GM19455 (cell line): ENCODE measurements around the gene SLC7A11.
"Not testable (repeated sequence)": the region's sequence is repeated elsewhere in the genome, so short reads cannot be mapped to it uniquely, and the experiment has no call there.

Source experiments
- ATAC-seq: cut with Tn5 transposase; IDR thresholded peaks from one replicate; pipeline ENCODE4 v1.9.1; 2021; ENCODE audit not compliant: unreplicated experiment

SLC7A11 gene

GRCh38 chr4:138243369-138243768 is 1.2 kb upstream of the SLC7A11 start:
- no peak for ATAC-seq

GRCh38 chr4:138242834-138243156 is 646 bp upstream of the SLC7A11 start:
- no peak for ATAC-seq

- ATAC-seq, result peak; percentile 4
Observed at GRCh38 chr4:138241281-138242075, 671 bp downstream of the SLC7A11 start.

- ATAC-seq, result no peak
Observed at GRCh38 chr4:138239491-138239890, 2.7 kb downstream of the SLC7A11 start.

DNA sequence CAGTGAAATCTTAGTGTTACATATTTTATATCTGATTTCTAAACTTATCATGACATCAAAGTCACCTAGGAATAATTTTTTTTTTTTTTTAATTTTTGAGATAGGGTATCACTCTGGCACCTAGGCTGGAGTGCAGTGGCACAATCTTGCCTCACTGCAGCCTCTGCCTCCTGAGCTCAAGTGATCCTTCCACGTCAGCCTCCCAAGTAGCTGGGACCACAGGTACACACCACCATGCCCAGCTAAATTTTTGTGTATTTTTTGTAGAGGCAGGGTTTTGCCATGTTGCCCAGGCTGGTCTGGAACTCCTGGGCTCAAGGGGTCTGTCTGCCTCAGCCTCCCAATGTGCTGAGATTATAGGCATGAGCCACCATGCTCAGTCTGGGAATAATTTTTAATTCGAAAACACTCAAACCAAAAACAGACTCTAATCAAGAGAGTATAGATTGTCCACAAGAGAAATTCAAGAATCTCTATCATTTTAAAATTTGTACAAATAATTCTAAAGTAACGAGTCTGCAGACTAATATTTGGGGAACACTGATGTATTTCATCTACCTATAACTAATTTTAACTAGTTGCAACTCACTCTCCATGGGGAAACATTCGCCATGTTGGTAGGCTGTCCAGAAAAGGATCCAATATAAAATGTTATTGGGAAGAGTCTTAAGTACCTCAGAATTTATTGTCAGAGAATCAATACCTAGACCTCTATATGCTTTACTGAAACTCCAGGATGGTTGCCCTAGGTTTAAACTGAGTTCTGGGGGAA is 3.4 kb downstream of the SLC7A11 start:
- no peak for ATAC-seq

DNA sequence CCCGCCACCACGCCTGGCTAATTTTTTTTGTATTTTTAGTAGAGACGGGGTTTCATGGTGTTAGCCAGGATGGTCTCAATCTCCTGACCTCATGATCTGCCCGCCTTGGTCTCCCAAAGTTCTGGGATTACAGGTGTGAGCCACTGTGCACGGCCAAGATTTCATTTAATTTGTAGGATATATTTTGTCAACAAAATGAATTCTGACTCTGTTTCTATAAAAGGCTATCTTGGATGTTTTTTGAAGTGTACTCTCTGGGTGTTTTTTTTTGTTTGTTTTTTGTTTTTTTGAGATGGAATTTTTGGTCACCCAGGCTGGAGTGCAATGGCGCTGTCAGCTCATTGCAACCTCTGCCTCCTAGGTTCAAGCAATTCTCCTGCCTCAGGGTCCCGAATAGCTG is 5.0 kb downstream of the SLC7A11 start:
- ATAC-seq, result not testable (repeated sequence)

DNA sequence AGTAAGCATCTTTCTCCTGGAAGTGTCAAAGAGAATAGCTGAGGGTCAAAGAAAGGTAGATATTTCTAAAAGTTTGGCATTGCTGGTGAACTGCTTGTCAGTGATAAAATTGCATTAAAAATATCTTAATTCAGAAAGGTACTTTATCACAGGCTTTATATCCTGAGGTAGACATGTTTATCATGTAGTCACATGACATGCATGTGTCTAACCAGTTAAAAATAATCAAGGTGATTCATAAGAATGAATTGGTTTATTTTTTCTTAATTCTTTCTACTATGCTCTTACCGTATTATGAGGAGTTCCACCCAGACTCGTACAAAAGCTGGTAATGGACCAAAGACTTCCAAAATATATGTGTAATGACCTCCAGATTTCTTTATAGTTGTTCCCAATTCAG is 6.1 kb downstream of the SLC7A11 start:
- ATAC-seq, result no peak

DNA sequence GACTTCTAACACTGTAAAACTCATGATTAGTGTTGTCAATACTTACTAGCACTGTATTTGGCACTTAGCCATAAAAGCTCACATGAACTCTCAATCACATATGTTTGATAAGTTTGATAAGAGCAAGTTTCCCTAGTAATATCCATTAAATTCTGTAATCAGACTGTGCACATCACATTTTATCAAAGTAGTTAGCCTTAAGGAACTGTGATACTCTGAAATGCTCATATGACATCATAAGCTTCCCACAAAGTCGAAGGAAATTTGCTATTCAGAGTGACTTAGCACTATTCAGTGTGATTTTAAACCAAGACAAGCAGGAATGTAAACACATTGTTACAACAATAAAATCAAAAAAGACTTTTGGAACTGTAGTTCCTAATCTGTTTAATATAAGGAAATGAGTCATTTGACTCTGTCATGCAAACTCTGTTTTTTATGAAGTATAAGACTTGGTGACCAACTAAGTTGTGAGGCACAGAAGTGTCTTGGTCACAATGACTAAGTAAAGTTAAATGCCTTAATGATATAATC is 6.7 kb downstream of the SLC7A11 start:
- peak; percentile 42 for ATAC-seq

- no peak for ATAC-seq
Observed at GRCh38 chr4:138234248-138234647, 7.9 kb downstream of the SLC7A11 start.

- no peak for ATAC-seq
Observed at GRCh38 chr4:138233313-138234034, 8.7 kb downstream of the SLC7A11 start.

GRCh38 chr4:138232364-138232763 is 9.8 kb downstream of the SLC7A11 start:
- ATAC-seq, result no peak

- ATAC-seq, result no peak
Observed at GRCh38 chr4:138230048-138230447, 12.1 kb downstream of the SLC7A11 start.

DNA sequence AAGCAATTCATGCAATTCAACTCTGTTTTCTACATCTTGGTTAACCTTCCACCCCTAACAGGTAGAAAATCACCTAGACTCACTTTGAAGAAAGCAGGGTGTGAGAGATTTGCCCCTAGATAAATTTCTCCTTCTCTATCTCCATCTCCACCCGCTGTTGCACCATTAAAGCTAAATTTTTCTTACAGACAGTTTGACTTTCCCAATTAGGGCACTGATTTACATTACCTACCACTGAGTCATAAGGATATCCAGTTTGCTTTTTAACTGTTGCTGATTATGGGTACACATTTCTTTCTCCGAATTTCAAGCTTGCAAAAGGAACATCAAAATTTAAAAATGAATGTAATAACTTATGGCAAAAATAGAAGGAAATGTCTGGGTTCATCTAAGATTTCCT is 13.0 kb downstream of the SLC7A11 start:
- ATAC-seq, result no peak

DNA sequence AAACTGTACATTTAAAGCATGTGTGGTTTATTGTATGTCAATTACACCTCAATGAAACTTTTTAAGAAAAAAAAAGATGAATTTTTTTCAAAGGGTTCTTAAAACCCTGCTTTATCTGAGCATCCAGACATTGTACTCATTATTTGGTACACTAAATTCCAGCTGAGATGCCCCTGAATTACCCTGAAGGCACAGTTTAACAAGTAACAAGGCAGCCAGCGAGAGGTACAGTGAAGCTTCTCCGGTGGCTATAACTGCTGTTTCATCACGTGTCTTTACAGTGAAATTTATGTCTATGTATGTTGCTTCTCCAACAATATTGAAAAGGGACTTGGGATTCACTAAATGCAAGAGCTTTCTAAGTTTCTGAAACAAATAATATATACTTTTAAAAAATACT is 15.8 kb downstream of the SLC7A11 start:
- ATAC-seq, result no peak

- ATAC-seq, result no peak
Observed at GRCh38 chr4:138225477-138225876, 16.7 kb downstream of the SLC7A11 start.

- no peak for ATAC-seq
Observed at GRCh38 chr4:138224614-138225013, 17.5 kb downstream of the SLC7A11 start.

DNA sequence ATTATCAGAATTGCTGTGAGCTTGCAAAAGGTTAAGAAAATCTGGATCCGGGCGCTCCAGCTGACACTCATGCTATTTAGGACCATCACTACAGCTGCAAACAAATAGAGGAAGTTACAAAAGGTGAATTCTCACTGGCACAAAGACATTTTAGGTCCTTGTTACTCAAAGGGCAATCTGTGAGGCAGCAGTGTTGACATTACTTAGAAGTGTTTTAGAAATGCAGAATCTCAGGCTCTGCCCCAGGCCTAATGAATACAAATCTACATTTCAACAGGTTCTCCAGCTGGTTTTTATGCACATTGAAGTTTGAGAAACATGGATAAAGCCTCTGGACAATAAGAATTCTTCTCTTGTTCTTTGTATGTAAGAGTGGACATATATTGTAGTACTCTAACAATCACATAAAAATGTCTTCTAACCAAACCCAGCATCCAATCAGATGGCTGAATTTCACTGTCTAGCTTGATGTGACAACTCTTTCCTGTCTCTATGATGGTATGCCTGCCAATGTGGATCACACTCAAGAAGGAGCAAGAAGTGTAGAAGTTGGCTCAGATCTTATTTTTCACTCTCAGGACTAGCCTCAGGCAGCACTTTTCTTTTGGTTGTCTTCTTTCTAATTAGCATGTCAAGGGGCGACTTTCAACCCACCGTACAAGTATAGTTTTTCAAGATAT is 18.8 kb downstream of the SLC7A11 start:
- ATAC-seq, result peak; percentile 62

DNA sequence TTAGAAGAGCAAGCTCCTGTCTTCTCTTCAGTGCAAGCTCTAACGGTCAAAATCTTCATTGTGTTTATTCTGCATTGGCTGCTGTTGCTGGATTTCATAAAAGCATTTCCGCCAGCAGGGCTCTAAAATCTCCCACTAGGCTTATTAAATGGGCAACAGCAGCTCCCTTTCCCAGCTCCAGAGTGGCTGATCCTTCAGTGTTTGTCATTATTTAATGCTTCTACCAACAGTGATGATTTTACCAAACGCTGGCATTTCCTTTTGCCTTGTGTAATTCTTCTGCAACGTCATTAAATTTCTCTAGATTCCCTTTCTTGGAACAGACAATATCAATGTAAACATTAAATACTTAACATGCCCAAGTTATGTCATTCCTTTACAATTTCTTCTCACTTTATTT is 20.1 kb downstream of the SLC7A11 start:
- ATAC-seq, result no peak

DNA sequence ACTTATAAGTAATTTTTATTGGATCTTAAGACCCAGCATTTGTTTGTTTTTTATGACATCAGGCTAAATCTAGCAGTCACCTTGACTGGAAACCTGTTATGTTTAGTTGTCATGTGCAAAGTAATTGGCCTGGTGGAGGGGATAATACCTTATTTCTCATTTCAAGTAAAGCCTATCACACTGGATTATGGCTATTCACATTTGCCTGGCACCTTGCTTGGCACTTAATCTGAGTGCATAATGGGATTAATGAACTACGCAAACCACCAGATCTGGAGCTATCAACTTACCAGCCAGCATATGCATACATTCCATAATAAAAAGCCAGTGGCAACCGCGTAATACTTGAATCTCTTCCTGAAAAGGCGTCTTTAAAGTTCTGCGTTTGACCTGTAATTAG is 23.2 kb downstream of the SLC7A11 start:
- no peak for ATAC-seq

GRCh38 chr4:138217567-138217966 is 24.6 kb downstream of the SLC7A11 start:
- no peak for ATAC-seq

GRCh38 chr4:138216272-138216867 is 25.8 kb downstream of the SLC7A11 start:
- ATAC-seq, result no peak
